Motor neuron (in vitro differentiated cells): ENCODE data around the gene PSTK. TPM values are rescaled to one million over a fixed set of nuclear protein-coding genes. Genes with fewer than 3 reads are reported as not detected.
A peak's percentile ranks its signal among the peaks of the same experiment; 100 is the strongest.

Experiments
- ATAC-seq, 8 experiments: fragments of 200-7000 bp; cut with Tn5 transposase; replicated peaks in 6 of 8; 2 replicates each; pipeline ENCODE4 v1.8.0; 2021; ENCODE audit warnings: mild to moderate bottlenecking in 8 of 8, moderate library complexity in 8 of 8
- H3K27ac ChIP-seq, 2 donors: fragments of 250-450 bp; sonication (Bioruptor Pico); 2 replicates each; pipeline ENCODE4 v1.9.0; 2021; ENCODE audit warnings: antibody characterized with exemption in 2 of 2, mild to moderate bottlenecking in 2 of 2, moderate library complexity in 1 of 2
- H3K4me1 ChIP-seq, 2 donors: fragments of 250-450 bp; sonication (Bioruptor Pico); replicated peaks in 1 of 2; 2 replicates each; pipeline ENCODE4 v1.6.1; 2021; ENCODE audit warnings: antibody characterized with exemption in 2 of 2, mild to moderate bottlenecking in 2 of 2, moderate library complexity in 1 of 2
- H3K4me3 ChIP-seq, 5 donors: fragments of 250-450 bp; sonication (Bioruptor Pico); 2 replicates each; pipeline ENCODE4 v1.9.0; 2021; ENCODE audit warnings: antibody characterized with exemption in 5 of 5, mild to moderate bottlenecking in 5 of 5, moderate library complexity in 4 of 5
- WGBS, 10 experiments: fragments of 450-650 bp; shearing (Covaris generic); methylation state at CpG; one replicate each; pipeline ENCODE4 v1.0.0; 2022; 5-methylcytosine and 5-hydroxymethylcytosine counted together
- in situ Hi-C, 9 experiments: fragments of 400-800 bp; cut with MboI; loops; one replicate each; pipeline ENCODE4 v1.15.0; 2021; ENCODE audit warnings: low sequenced_read_pairs in 9 of 9, low pct_unique_long_range_greater_than_20kb in 2 of 9; ENCODE audit not compliant: unreplicated experiment in 9 of 9
- total RNA-seq, 8 experiments: library from RNA; unstranded; fragments of 300-600 nt; gene quantifications; 2 replicates each; pipeline versions ENCODE4 v1.2.3 to v1.2.4, GENCODE V29; 2022

PSTK gene
- total RNA-seq, 8 experiments from 2014 or later: 5.6 to 10.3 (median 9.1) TPM

- Histone ChIP-seq H3K4me1 (no peaks in the 10 kb centered on the region), H3K27ac (no peak overlapping the region), H3K4me3 (no peak overlapping the region)
- ATAC-seq: no peak
- 60 to 100% (median 84%) methylated on average over 1 to 3 of the region's 3 CpGs; no CpG with 5 or more reads in 2 of the 10 experiments for WGBS, 10 experiments
- in situ Hi-C loops: no loop called here
These were observed 11.5 kb upstream of the PSTK start for GRCh38 chr10:122968698-122969097.

DNA sequence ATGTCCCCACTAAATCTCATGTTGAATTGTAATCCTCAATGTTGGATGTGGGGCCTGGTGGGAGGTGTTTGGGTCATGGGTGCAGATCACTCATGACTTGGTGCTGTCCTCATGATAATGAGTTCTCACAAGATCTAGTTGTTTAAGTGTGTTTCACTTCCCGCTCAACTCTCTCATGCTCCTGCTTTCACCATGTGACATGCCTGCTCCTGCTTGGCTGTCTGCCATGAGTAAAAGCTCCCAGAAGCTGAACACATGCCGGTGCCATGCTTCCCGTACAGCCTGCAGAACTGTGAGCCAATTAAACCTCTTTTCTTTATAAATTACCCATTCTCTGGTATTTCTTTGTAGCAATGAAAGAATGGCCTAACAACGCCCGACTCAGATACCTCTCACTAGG, 6.2 kb upstream of the PSTK start:
- ATAC-seq: peak in 7 of 8 experiments; percentile 27 to 68 (median 36)
- 21 to 92% (median 60%) methylated on average over 2 to 5 of the region's 5 CpGs; no CpG with 5 or more reads in 2 of the 10 experiments for WGBS, 10 experiments
- in situ Hi-C loops: no loop called here

GRCh38 chr10:122974543-122975064, 5.6 kb upstream of the PSTK start:
- H3K4me3 ChIP-seq: no peak overlapping the region
- 20 to 100% (median 88%) methylated on average over 1 to 2 of the region's 3 CpGs; no CpG with 5 or more reads in 5 of the 10 experiments for WGBS, 10 experiments
- H3K27ac ChIP-seq: no peak overlapping the region
- peaks cover 2 to 3% of the 10 kb centered on the region in 2 donors for H3K4me1 ChIP-seq
- ATAC-seq: peak in 2 of 8 experiments; percentile 6 to 20
- in situ Hi-C loops: no loop called here

More for the DNA sequence above, 6.2 kb upstream of the PSTK start:
- no peak overlapping the region for H3K27ac ChIP-seq
- no peaks in the 10 kb centered on the region for H3K4me1 ChIP-seq
- no peak overlapping the region for H3K4me3 ChIP-seq

DNA sequence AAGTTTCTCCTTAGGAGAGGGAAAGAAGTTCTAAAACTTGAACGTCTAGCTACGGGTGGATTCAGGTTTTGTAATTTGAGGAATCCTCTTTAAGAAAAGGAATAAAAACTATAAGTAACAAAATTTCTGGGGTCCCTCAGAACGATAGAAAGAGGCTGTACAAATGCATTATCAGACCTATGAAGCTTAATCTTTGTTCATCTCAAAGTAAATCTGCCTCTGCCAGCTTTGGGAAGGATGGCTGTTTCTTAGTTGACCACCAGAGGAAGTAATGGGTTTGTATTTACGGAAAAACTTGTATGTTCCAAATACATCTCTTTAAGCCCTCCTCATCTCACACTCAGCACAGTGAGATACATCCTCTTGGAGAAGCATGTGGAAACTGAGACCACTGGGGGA, 864 bp downstream of the PSTK start:
- Histone ChIP-seq H3K27ac (peak overlapping the region; percentile 36 to 98), H3K4me1 (peaks cover 9 to 15% of the 10 kb centered on the region in 2 donors), H3K4me3 (peak overlapping the region; percentile 75 to 96 (median 82))
- peak in 3 of 8 experiments; percentile 14 to 35 (median 18) for ATAC-seq
- WGBS, 10 experiments: 0 to 29% (median 8%) methylated on average over 1 to 4 of the region's 4 CpGs; no CpG with 5 or more reads in 1 of the 10 experiments
- in situ Hi-C loops: no loop called here

- in situ Hi-C loops: no loop called here
- H3K27ac ChIP-seq: no peak overlapping the region
- peaks cover 9 to 15% of the 10 kb centered on the region in 2 donors for H3K4me1 ChIP-seq
- no peak overlapping the region for H3K4me3 ChIP-seq
- no peak for ATAC-seq
- 40 to 100% (median 91%) methylated on average over 1 to 6 of the region's 6 CpGs; no CpG with 5 or more reads in 2 of the 10 experiments for WGBS, 10 experiments
These were observed 3.7 kb downstream of the PSTK start for GRCh38 chr10:122983898-122984297.

- 80 to 100% (median 100%) methylated on average over 1 to 2 of the region's 2 CpGs; no CpG with 5 or more reads in 1 of the 10 experiments for WGBS, 10 experiments
- in situ Hi-C loops: no loop called here
- H3K27ac ChIP-seq: no peak overlapping the region
- no peak overlapping the region for H3K4me3 ChIP-seq
- no peak for ATAC-seq
- H3K4me1 ChIP-seq: peaks cover 6 to 11% of the 10 kb centered on the region in 2 donors
These were observed 4.5 kb downstream of the PSTK start for GRCh38 chr10:122984708-122985107.

DNA sequence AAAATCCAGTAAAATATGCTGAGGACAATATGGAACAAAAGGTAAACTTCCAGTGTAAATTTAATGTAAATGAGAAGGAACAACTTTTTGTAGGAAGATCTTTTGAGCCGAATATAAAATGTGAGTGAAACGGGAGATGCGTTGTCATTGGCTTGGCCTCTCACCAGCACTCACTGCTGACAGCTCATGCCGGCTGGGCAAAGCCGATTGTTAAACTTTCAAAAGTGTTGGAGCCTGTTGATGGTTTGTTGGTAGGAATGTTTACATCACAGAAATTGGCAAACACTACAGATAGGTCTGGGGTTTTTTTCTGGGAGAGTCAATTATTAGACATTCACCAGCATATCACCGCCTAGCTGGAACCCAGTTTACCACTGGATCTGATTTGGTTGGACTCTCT, 6.1 kb downstream of the PSTK start:
- Histone ChIP-seq H3K27ac (no peak overlapping the region), H3K4me3 (no peak overlapping the region), H3K4me1 (peaks cover 0 to 3% of the 10 kb centered on the region in 2 donors)
- in situ Hi-C loops: no loop called here
- ATAC-seq: no peak
- 55 to 100% (median 92%) methylated on average over 3 to 6 of the region's 6 CpGs; no CpG with 5 or more reads in 1 of the 10 experiments for WGBS, 10 experiments

- no peak overlapping the region for H3K27ac ChIP-seq
- no peak for ATAC-seq
- no peak overlapping the region for H3K4me3 ChIP-seq
- 10 to 100% (median 70%) methylated on average over 1 to 2 of the region's 2 CpGs; no CpG with 5 or more reads in 2 of the 10 experiments for WGBS, 10 experiments
- no peaks in the 10 kb centered on the region for H3K4me1 ChIP-seq
- in situ Hi-C loops: no loop called here
These were observed 8.3 kb downstream of the PSTK start for GRCh38 chr10:122988501-122988900.

GRCh38 chr10:122990278-122990677, 10.1 kb downstream of the PSTK start:
- 12 to 83% (median 67%) methylated on average over 2 to 5 of the region's 5 CpGs; no CpG with 5 or more reads in 1 of the 10 experiments for WGBS, 10 experiments
- in situ Hi-C loops: no loop called here
- Histone ChIP-seq H3K4me3 (no peak overlapping the region), H3K27ac (no peak overlapping the region), H3K4me1 (no peaks in the 10 kb centered on the region)
- ATAC-seq: no peak

- in situ Hi-C loops: no loop called here
- WGBS, 10 experiments: 75 to 100% (median 100%) methylated on average over 1 of the region's 1 CpG
- Histone ChIP-seq H3K4me1 (no peaks in the 10 kb centered on the region), H3K4me3 (no peak overlapping the region), H3K27ac (no peak overlapping the region)
- ATAC-seq: no peak
These were observed 11.9 kb downstream of the PSTK start for GRCh38 chr10:122992031-122992585.

GRCh38 chr10:122993797-122994336, 13.7 kb downstream of the PSTK start:
- no peak for ATAC-seq
- H3K4me3 ChIP-seq: no peak overlapping the region
- in situ Hi-C loops: no loop called here
- WGBS, 10 experiments: 71 to 100% (median 83%) methylated on average over 1 to 5 of the region's 6 CpGs; no CpG with 5 or more reads in 3 of the 10 experiments
- H3K27ac ChIP-seq: no peak overlapping the region
- no peaks in the 10 kb centered on the region for H3K4me1 ChIP-seq

GRCh38 chr10:122995936-122996335, 15.7 kb downstream of the PSTK start:
- in situ Hi-C loops: no loop called here
- WGBS, 10 experiments: 82 to 100% (median 100%) methylated on average over 1 to 3 of the region's 4 CpGs; no CpG with 5 or more reads in 1 of the 10 experiments
- no peaks in the 10 kb centered on the region for H3K4me1 ChIP-seq
- no peak overlapping the region for H3K4me3 ChIP-seq
- H3K27ac ChIP-seq: no peak overlapping the region
- no peak for ATAC-seq

DNA sequence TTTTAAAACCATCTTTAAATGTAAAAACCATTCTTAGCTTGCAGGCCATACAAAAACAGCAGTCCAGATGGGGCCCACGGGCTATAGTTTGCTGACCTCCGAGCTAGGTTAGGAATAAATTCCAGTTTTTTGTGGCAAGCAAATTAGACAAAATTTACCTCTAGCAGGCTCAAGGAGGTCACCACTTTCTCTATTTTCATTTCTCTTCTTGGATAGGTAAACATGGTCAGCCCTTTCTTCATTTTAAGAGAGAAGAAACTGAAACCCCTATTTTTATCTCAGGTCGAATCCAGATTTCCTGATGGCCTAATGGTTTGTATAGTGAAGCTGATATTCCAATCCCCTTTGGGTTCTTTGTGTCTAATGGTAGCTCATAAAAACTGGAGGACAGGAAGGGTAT, 17.7 kb downstream of the PSTK start:
- WGBS, 10 experiments: 92 to 100% (median 98%) methylated on average over 1 to 3 of the region's 3 CpGs
- no peak overlapping the region for H3K4me3 ChIP-seq
- H3K4me1 ChIP-seq: no peaks in the 10 kb centered on the region
- H3K27ac ChIP-seq: no peak overlapping the region
- ATAC-seq: no peak
- in situ Hi-C loops: no loop called here
